Lung (tissue), 16 donors: ENCODE data around the gene GARIN5A. TPM values are rescaled to one million over a fixed set of nuclear protein-coding genes. Genes with fewer than 3 reads are reported as not detected.

Experiments
- ATAC-seq: fragments of 200-7000 bp; cut with Tn5 transposase; one replicate; pipeline ENCODE4 v1.9.1; 2020; ENCODE audit warnings: moderate number of reproducible peaks; ENCODE audit not compliant: insufficient read depth, low FRiP score
- DNase-seq, 3 donors: peaks; one replicate each; pipeline ENCODE4 v3.0.0-alpha.2; 2013 to 2017
- H3K27ac ChIP-seq, 2 donors: one replicate each; pipeline ENCODE4 v1.5.1; 2013; ENCODE audit warnings: mild to moderate bottlenecking in 2 of 2, moderate library complexity in 2 of 2, control low read depth in 1 of 2, inconsistent platforms in 1 of 2, low read depth in 1 of 2, low read length in 1 of 2
- H3K27me3 ChIP-seq, 3 donors: one replicate each; pipeline ENCODE4 v1.5.1; 2013; ENCODE audit warnings: low read length in 2 of 3; ENCODE audit not compliant: control insufficient read depth in 3 of 3, insufficient read depth in 3 of 3
- H3K36me3 ChIP-seq, 4 donors: one replicate each; pipeline ENCODE4 v1.5.1; 2013; ENCODE audit warnings: low read length in 4 of 4, mild to moderate bottlenecking in 1 of 4, moderate library complexity in 1 of 4; ENCODE audit not compliant: control insufficient read depth in 4 of 4, insufficient read depth in 4 of 4
- H3K4me1 ChIP-seq, 5 donors: one replicate each; pipeline ENCODE4 v1.5.1; 2013; ENCODE audit warnings: low read length in 5 of 5, mild to moderate bottlenecking in 2 of 5, moderate library complexity in 1 of 5; ENCODE audit not compliant: control insufficient read depth in 5 of 5, insufficient read depth in 5 of 5
- H3K4me3 ChIP-seq: one replicate; pipeline ENCODE4 v1.5.1; 2013; ENCODE audit warnings: mild to moderate bottlenecking, control low read depth, moderate library complexity
- H3K9ac ChIP-seq, 2 donors: one replicate each; pipeline ENCODE4 v1.5.1; 2013; ENCODE audit warnings: low read length in 2 of 2, control low read depth in 1 of 2; ENCODE audit not compliant: insufficient read depth in 1 of 2
- H3K9me3 ChIP-seq, 4 donors: one replicate each; pipeline ENCODE4 v1.5.1; 2013; ENCODE audit warnings: low read length in 3 of 4, mild to moderate bottlenecking in 1 of 4, moderate library complexity in 1 of 4; ENCODE audit not compliant: control insufficient read depth in 4 of 4, insufficient read depth in 3 of 4
- CTCF ChIP-seq: IDR thresholded peaks from 2 replicates; pipeline ENCODE4 v1.5.1; 2012; ENCODE audit warnings: mild to moderate bottlenecking; ENCODE audit errors: control extremely low read depth, extremely low read depth
- WGBS, 2 donors: extraction: QIAGEN DNeasy Blood & Tissue Kit; methylation state at CpG; one replicate each; pipeline ENCODE4 v1.1.7; 2013; 5-methylcytosine and 5-hydroxymethylcytosine counted together
- long read RNA-seq, 5 donors: transcript quantifications; one replicate each; lab custom pipeline, GENCODE V29; 2026
- polyA plus RNA-seq, 2 donors: library from polyadenylated mRNA; stranded (reverse); fragments of 200-250 nt; gene quantifications; one replicate each; pipeline ENCODE4 v1.2.1, GENCODE V29; 2013
- total RNA-seq, 2 donors: library from RNA; depleted of rRNA in 1 of 2; stranded (reverse); fragments of >200 nt in 1 of 2; gene quantifications; one replicate each; pipeline ENCODE4 v1.2.1, GENCODE V29; 2014 to 2021
- donor health status: control.
- donor health status: control.
- donor health status: Bipolar disorder and iron deficiency.
- donor health status: healthy.
- donor health status: DM: yes; HTN: yes; CAD: no.

Gene GARIN5A
- total RNA-seq (1 to 10 TPM; 1.7 to 2.7 TPM), polyA plus RNA-seq (1 to 10 TPM; 2.1 to 5.0 TPM)
- long read RNA-seq, donor 1, partial matches to known transcripts: 0 of 2 reads
- long read RNA-seq, donor 1, other reads (novel, unspliced or antisense): 0 of 2 reads
- long read RNA-seq, donor 2, partial matches to known transcripts: 0 of 3 reads
- long read RNA-seq, donor 2, other reads (novel, unspliced or antisense): 0 of 3 reads
- long read RNA-seq, donor 3, partial matches to known transcripts: 0 of 1 reads
- long read RNA-seq, donor 3, other reads (novel, unspliced or antisense): 0 of 1 reads
- long read RNA-seq, donor 4, partial matches to known transcripts: 0 of 2 reads
- long read RNA-seq, donor 4, other reads (novel, unspliced or antisense): 0 of 2 reads
- long read RNA-seq, donor 5, partial matches to known transcripts: 0 of 3 reads
- long read RNA-seq, donor 5, other reads (novel, unspliced or antisense): 0 of 3 reads

- Histone ChIP-seq H3K27ac (peak within 1 kb of the TSS; percentile 77 to 80), H3K4me3 (peak within 1 kb of the TSS; percentile 95), H3K4me1 (peaks cover 5 to 10% (median 7%) of the 10 kb centered on the region in 5 donors), H3K27me3 (no peaks in the 10 kb centered on the region), H3K9me3 (no peaks in the 10 kb centered on the region), H3K36me3 (peaks cover 0 to 26% (median 16%) of the 10 kb centered on the region in 4 donors), H3K9ac (peak within 1 kb of the TSS; percentile 70 to 74)
- DNase-seq (peak; percentile 93 to 96 (median 94)), ATAC-seq (peak; percentile 90)
- 1 to 3% methylated on average over 58 of the region's 58 CpGs for WGBS, 2 donors
- no peak for TF ChIP-seq CTCF
Measured at GRCh38 chr19:50476224-50476906, at the start of gene GARIN5A, which contains the start of gene EMC10. GARIN5A (minus strand) TSS chr19:50476848; CDS start chr19:50476388, 460 bp downstream. EMC10 (plus strand) TSS chr19:50476507; CDS start chr19:50476545, 38 bp downstream.

- DNase-seq: no peak
- WGBS, 2 donors: 86 to 90% methylated on average over 10 of the region's 10 CpGs
- Histone ChIP-seq H3K36me3 (peaks cover 0 to 6% (median 0%) of the 10 kb centered on the region in 4 donors), H3K4me1 (no peaks in the 10 kb centered on the region), H3K9me3 (peaks cover 0 to 9% (median 0%) of the 10 kb centered on the region in 4 donors), H3K27me3 (no peaks in the 10 kb centered on the region), H3K4me3 (no peak overlapping the region), H3K9ac (no peak overlapping the region), H3K27ac (no peak overlapping the region)
- TF ChIP-seq CTCF: no peak
- ATAC-seq: no peak
Measured at GRCh38 chr19:50522881-50523280, 46.2 kb upstream of the GARIN5A start.

DNA sequence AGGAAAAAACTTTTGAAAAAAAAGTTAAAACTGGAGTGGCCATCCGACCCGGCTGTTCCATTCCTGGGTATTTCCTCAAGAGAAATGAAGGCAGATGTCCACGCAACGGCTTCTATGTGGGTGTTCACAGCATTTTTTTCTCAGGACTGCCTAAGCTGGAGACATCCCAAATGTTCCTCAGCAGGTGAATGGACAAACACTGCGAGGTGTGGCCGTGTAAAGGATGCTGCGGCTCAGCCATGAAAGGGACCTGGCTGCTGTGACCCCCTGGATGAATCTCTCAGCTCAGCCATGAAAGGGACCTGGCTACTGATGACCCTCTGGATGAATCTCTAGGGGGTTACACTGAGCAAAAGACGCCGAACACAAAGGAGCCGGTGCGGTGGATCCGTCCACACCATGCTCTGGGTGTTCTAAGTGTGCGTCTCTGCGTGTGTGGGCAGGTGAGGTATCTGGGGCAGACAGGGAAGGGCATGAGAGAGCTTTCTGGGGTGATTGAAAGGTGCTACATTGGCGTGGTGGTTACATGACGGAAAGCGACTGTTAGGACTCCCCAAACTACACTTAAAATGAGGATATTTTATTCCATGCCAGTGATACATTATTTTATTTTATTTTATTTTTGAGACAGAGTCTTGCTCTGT lies 44.3 kb upstream of the GARIN5A start:
- Histone ChIP-seq H3K36me3 (peaks cover 0 to 6% (median 0%) of the 10 kb centered on the region in 4 donors), H3K4me1 (no peaks in the 10 kb centered on the region), H3K27ac (no peak overlapping the region), H3K9me3 (peaks cover 0 to 9% (median 0%) of the 10 kb centered on the region in 4 donors), H3K4me3 (no peak overlapping the region), H3K27me3 (no peaks in the 10 kb centered on the region), H3K9ac (no peak overlapping the region)
- ATAC-seq (no peak), DNase-seq (no peak)
- no peak for TF ChIP-seq CTCF
- WGBS, 2 donors: 87 to 90% methylated on average over 17 of the region's 17 CpGs
